Sigmoid colon (tissue), 4 donors: Measurements from ENCODE around the gene HIF3A.
A peak's percentile ranks its signal among the peaks of the same experiment; 100 is the strongest.

Experiments used
- EP300 ChIP-seq, 4 donors: sonication (generic); formaldehyde crosslinking; IDR thresholded peaks; one replicate each; pipeline ENCODE4 v1.6.1; 2017; ENCODE audit warnings: antibody characterized with exemption in 4 of 4
- POLR2A ChIP-seq, 2 donors: fragments of 450-650 bp; IDR thresholded peaks; one replicate each; pipeline ENCODE4 v1.6.1; 2016; ENCODE audit warnings: antibody characterized with exemption in 2 of 2, mild to moderate bottlenecking in 2 of 2, moderate library complexity in 2 of 2
- POLR2AphosphoS5 ChIP-seq, 4 donors: sonication (generic); formaldehyde crosslinking; IDR thresholded peaks; one replicate each; pipeline ENCODE4 v1.6.1; 2017; ENCODE audit warnings: antibody characterized with exemption in 4 of 4
- TF ChIP-seq, protein P1 (sequence below), 4 experiments: fragments of 450-650 bp in 3 of 4; fragments of 200-600 bp in 1 of 4; IDR thresholded peaks; one replicate each; pipeline ENCODE4 v1.5.1; 2016 to 2019; ENCODE audit warnings: antibody characterized with exemption in 4 of 4, mild to moderate bottlenecking in 3 of 4, moderate library complexity in 2 of 4

- TF ChIP-seq POLR2AphosphoS5 (IDR thresholded peaks at IDR 0.05), result peak in 1 of 4 donors; percentile 17
- TF ChIP-seq, protein P1, sequence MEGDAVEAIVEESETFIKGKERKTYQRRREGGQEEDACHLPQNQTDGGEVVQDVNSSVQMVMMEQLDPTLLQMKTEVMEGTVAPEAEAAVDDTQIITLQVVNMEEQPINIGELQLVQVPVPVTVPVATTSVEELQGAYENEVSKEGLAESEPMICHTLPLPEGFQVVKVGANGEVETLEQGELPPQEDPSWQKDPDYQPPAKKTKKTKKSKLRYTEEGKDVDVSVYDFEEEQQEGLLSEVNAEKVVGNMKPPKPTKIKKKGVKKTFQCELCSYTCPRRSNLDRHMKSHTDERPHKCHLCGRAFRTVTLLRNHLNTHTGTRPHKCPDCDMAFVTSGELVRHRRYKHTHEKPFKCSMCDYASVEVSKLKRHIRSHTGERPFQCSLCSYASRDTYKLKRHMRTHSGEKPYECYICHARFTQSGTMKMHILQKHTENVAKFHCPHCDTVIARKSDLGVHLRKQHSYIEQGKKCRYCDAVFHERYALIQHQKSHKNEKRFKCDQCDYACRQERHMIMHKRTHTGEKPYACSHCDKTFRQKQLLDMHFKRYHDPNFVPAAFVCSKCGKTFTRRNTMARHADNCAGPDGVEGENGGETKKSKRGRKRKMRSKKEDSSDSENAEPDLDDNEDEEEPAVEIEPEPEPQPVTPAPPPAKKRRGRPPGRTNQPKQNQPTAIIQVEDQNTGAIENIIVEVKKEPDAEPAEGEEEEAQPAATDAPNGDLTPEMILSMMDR (IDR thresholded peaks at IDR 0.05), result no peak
- no peak for TF ChIP-seq EP300 (IDR thresholded peaks at IDR 0.05)
- no peak for TF ChIP-seq POLR2A (IDR thresholded peaks at IDR 0.05)
Observed at GRCh38 chr19:46345157-46345556, 48.3 kb downstream of the HIF3A start.
